Keratinocyte (primary cell): ENCODE data around the gene KCNG3. TPM values are rescaled to one million over a fixed set of nuclear protein-coding genes. Genes with fewer than 3 reads are reported as not detected.

ENCODE experiments used
- DNase-seq: peaks from one replicate; pipeline ENCODE4 v3.0.0-alpha.2; 2011; ENCODE audit warnings: low read depth, missing footprints, low spot score
- FAIRE-seq: peaks from 2 replicates; lab custom pipeline; 2011; peaks lifted over from hg19 to GRCh38; lab: Jason Lieb, UNC
- H2AFZ ChIP-seq: 2 replicates; pipeline ENCODE4 v1.6.0; 2012; ENCODE audit warnings: low read length, control low read depth, inconsistent platforms; ENCODE audit not compliant: control insufficient read depth
- H3K27ac ChIP-seq: 2 replicates; pipeline ENCODE4 v1.5.1; 2011; ENCODE audit warnings: low read length; ENCODE audit not compliant: control insufficient read depth, insufficient read depth
- H3K27me3 ChIP-seq: 3 replicates; pipeline ENCODE4 v1.6.0; 2011; ENCODE audit warnings: low read length; ENCODE audit not compliant: control insufficient read depth, insufficient read depth; ENCODE audit errors: extremely low read depth
- H3K36me3 ChIP-seq, 2 experiments: 2 replicates in 1 of 2; 3 replicates in 1 of 2; pipeline ENCODE4 v1.5.1; 2011; ENCODE audit warnings: low read length in 2 of 2, mild to moderate bottlenecking in 1 of 2; ENCODE audit not compliant: control insufficient read depth in 2 of 2, insufficient read depth in 2 of 2; ENCODE audit errors: extremely low read depth in 1 of 2
- H3K4me1 ChIP-seq: 3 replicates; pipeline ENCODE4 v1.5.1; 2011; ENCODE audit warnings: low read length; ENCODE audit not compliant: control insufficient read depth, insufficient read depth; ENCODE audit errors: extremely low read depth
- H3K4me2 ChIP-seq: 3 replicates; pipeline ENCODE4 v1.6.0; 2011; ENCODE audit warnings: low read depth, low read length; ENCODE audit not compliant: control insufficient read depth, insufficient read depth; ENCODE audit errors: extremely low read depth
- H3K4me3 ChIP-seq, 3 experiments: fragments of 200-600 bp in 1 of 3; sonication (generic) in 1 of 3; 2 replicates in 2 of 3; 3 replicates in 1 of 3; pipeline ENCODE4 v1.5.1; 2011 to 2016; ENCODE audit warnings: low read length in 3 of 3, mild to moderate bottlenecking in 3 of 3, control low read depth in 2 of 3, inconsistent platforms in 1 of 3, low read depth in 1 of 3, mixed read lengths in 1 of 3, mixed run types in 1 of 3, moderate library complexity in 1 of 3; ENCODE audit not compliant: control insufficient read depth in 2 of 3, insufficient read depth in 2 of 3; ENCODE audit errors: extremely low read depth in 1 of 3
- H3K79me2 ChIP-seq: 2 replicates; pipeline ENCODE4 v1.6.0; 2012; ENCODE audit warnings: low read length; ENCODE audit not compliant: control insufficient read depth, insufficient read depth
- H3K9ac ChIP-seq: 3 replicates; pipeline ENCODE4 v1.6.0; 2011; ENCODE audit warnings: low read length; ENCODE audit not compliant: control insufficient read depth, insufficient read depth; ENCODE audit errors: extremely low read depth
- H3K9me1 ChIP-seq: 3 replicates; pipeline ENCODE4 v1.6.0; 2011; ENCODE audit warnings: low read length; ENCODE audit not compliant: control insufficient read depth, insufficient read depth; ENCODE audit errors: extremely low read depth
- H3K9me3 ChIP-seq: 2 replicates; pipeline ENCODE4 v1.5.1; 2012; ENCODE audit warnings: low read depth, low read length; ENCODE audit not compliant: control insufficient read depth
- H4K20me1 ChIP-seq: 3 replicates; pipeline ENCODE4 v1.6.0; 2011; ENCODE audit warnings: low read length; ENCODE audit not compliant: control insufficient read depth, insufficient read depth; ENCODE audit errors: extremely low read depth
- EZH2 ChIP-seq: IDR thresholded peaks from one replicate; pipeline ENCODE4 v1.6.1; 2012; ENCODE audit warnings: inconsistent platforms, mild to moderate bottlenecking, low read length, moderate library complexity
- dilution Hi-C: fragments of 300-500 bp; cut with MboI; formaldehyde crosslinking; loops from one replicate; pipeline ENCODE4 v1.7.0; 2020; ENCODE audit warnings: low sequenced_read_pairs; ENCODE audit not compliant: extremely low pct_ligation_motif_present
- polyA plus RNA-seq, 5 experiments: library from polyadenylated mRNA; depleted of rRNA in 3 of 5; stranded (reverse) in 3 of 5; stranded (forward) in 1 of 5; unstranded in 1 of 5; fragments of >200 nt; gene quantifications; 1 replicate in 1 of 5; 2 replicates in 3 of 5; 3 replicates in 1 of 5; pipeline versions ENCODE4 v1.2.1 to v1.2.3, GENCODE V29; 2011 to 2012; ENCODE audit warnings: missing spikeins in 2 of 5, low read depth in 1 of 5, low replicate concordance in 1 of 5
- TF ChIP-seq, protein P1 (sequence below), 3 experiments: IDR thresholded peaks in 1 of 3; conservative IDR thresholded peaks in 1 of 3; optimal IDR thresholded peaks in 1 of 3; 2 replicates in 2 of 3; 3 replicates in 1 of 3; pipeline versions ENCODE3 to v1.5.1; 2011; ENCODE audit warnings: low read length in 3 of 3, mild to moderate bottlenecking in 3 of 3, moderate library complexity in 2 of 3, control low read depth in 1 of 3, inconsistent platforms in 1 of 3; ENCODE audit not compliant: insufficient read depth in 2 of 3; ENCODE audit errors: extremely low read depth in 1 of 3

Gene KCNG3
- polyA plus RNA-seq, 1 donor (not counting 4 experiments of a cell fraction or from before 2014, with no cell fraction given) = not detected

DNA sequence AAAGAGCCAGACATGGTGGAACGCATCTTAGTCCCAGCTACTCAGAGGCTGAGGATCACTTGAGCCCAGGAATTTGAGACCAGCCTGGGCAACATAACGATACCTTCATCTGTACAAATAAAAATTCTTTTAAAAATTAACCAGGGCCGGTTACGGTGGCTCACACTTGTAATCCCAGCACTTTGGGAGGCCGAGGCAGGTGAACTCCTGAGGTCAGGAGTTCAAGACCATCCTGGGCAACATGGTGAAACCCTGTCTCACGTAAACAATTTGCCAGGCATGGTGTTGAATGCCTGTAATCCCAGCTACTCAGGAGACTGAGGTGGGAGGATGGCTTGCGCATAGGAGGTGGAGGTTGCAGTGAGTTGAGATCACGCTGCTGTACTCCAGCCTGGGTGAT lies 25.8 kb upstream of the KCNG3 start:
- dilution Hi-C loops = no loop called here
- Histone ChIP-seq H2AFZ (no peak overlapping the region), H3K36me3 (no peaks in the 10 kb centered on the region), H3K27me3 (no peaks in the 10 kb centered on the region), H3K4me1 (no peaks in the 10 kb centered on the region), H3K79me2 (no peaks in the 10 kb centered on the region), H3K4me2 (no peak overlapping the region), H4K20me1 (no peaks in the 10 kb centered on the region), H3K27ac (no peak overlapping the region), H3K4me3 (no peak overlapping the region), H3K9me3 (no peaks in the 10 kb centered on the region), H3K9ac (no peak overlapping the region), H3K9me1 (no peaks in the 10 kb centered on the region)
- FAIRE-seq = no peak
- DNase-seq = no peak
- TF ChIP-seq, protein P1, sequence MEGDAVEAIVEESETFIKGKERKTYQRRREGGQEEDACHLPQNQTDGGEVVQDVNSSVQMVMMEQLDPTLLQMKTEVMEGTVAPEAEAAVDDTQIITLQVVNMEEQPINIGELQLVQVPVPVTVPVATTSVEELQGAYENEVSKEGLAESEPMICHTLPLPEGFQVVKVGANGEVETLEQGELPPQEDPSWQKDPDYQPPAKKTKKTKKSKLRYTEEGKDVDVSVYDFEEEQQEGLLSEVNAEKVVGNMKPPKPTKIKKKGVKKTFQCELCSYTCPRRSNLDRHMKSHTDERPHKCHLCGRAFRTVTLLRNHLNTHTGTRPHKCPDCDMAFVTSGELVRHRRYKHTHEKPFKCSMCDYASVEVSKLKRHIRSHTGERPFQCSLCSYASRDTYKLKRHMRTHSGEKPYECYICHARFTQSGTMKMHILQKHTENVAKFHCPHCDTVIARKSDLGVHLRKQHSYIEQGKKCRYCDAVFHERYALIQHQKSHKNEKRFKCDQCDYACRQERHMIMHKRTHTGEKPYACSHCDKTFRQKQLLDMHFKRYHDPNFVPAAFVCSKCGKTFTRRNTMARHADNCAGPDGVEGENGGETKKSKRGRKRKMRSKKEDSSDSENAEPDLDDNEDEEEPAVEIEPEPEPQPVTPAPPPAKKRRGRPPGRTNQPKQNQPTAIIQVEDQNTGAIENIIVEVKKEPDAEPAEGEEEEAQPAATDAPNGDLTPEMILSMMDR (optimal IDR thresholded peaks at IDR 0.05 in 1 of 3, IDR thresholded peaks at IDR 0.05 in 1 of 3, conservative IDR thresholded peaks at IDR 0.05 in 1 of 3; ENCODE audit: extremely low read depth in 1 of 3, insufficient read depth in 2 of 3, low read length in 3 of 3) = no peak
- no peak for TF ChIP-seq EZH2

DNA sequence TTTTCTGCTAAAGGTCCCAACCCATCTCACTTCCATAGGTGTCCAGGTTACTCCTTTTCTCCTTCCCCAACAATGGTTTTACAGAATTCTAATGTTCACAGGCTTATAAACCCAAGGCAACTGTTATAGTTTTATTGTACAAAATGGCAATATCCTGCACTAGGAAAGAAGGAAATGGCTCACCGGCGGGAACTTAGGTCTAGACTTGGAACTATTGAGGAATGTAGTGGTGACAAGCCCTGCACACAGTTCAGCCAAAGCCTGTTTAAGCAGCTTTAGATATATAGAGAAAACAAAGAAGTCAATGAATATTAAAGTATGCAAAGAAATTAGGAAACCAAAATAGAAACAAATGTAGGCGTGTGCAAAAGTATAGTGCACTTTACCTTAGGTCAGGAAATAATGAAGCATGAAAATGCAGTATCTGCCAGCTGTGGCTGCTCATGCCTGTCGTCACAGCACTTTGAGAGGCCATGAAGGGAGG lies 22.7 kb upstream of the KCNG3 start:
- Histone ChIP-seq H4K20me1 (no peaks in the 10 kb centered on the region), H3K27me3 (no peaks in the 10 kb centered on the region), H2AFZ (no peak overlapping the region), H3K79me2 (no peaks in the 10 kb centered on the region), H3K9ac (no peak overlapping the region), H3K4me3 (no peak overlapping the region), H3K4me2 (no peak overlapping the region), H3K36me3 (no peaks in the 10 kb centered on the region), H3K9me3 (no peaks in the 10 kb centered on the region), H3K4me1 (no peaks in the 10 kb centered on the region), H3K27ac (no peak overlapping the region), H3K9me1 (no peaks in the 10 kb centered on the region)
- DNase-seq = no peak
- TF ChIP-seq, protein P1 (optimal IDR thresholded peaks at IDR 0.05 in 1 of 3, IDR thresholded peaks at IDR 0.05 in 1 of 3, conservative IDR thresholded peaks at IDR 0.05 in 1 of 3; ENCODE audit: extremely low read depth in 1 of 3, insufficient read depth in 2 of 3, low read length in 3 of 3) = no peak
- TF ChIP-seq EZH2 = no peak
- FAIRE-seq = no peak
- dilution Hi-C loops = no loop called here
